Transverse colon (tissue), 3 donors: ENCODE measurements around the gene CDK5.

ENCODE experiments used
- EP300 ChIP-seq: sonication (generic); formaldehyde crosslinking; IDR thresholded peaks from one replicate; pipeline ENCODE4 v1.6.1; 2017; ENCODE audit warnings: antibody characterized with exemption, low read depth
- POLR2AphosphoS5 ChIP-seq, 3 donors: sonication (generic); formaldehyde crosslinking; IDR thresholded peaks; one replicate each; pipeline ENCODE4 v1.6.1; 2016; ENCODE audit warnings: antibody characterized with exemption in 3 of 3

- no peak for TF ChIP-seq EP300
- no peak for TF ChIP-seq POLR2AphosphoS5 (IDR thresholded peaks at IDR 0.05)
Measured at GRCh38 chr7:151086802-151087244, 29.1 kb upstream of the CDK5 start.
